WTC11 (cell line): ENCODE data around the gene ARL15. TPM values are rescaled to one million over a fixed set of nuclear protein-coding genes. Genes with fewer than 3 reads are reported as not detected.

Source experiments
- ATAC-seq: fragments of 200-7000 bp; cut with Tn5 transposase; 2 replicates; pipeline ENCODE4 v1.10.0; 2021; ENCODE audit warnings: mild to moderate bottlenecking, moderate library complexity
- CTCF ChIA-PET: fragments of 300-600 bp; sonication (Branson Sonifier 250); formaldehyde crosslinking; loops from one replicate; lab custom pipeline; 2021; ENCODE audit warnings: antibody characterized with exemption; lab: Charles Lee
- POLR2A ChIA-PET: fragments of 350-600 bp; sonication (Branson Sonifier 250); formaldehyde crosslinking; loops from one replicate; lab custom pipeline; 2021; ENCODE audit warnings: antibody characterized with exemption; lab: Charles Lee
- DNase-seq: peaks from one replicate; pipeline ENCODE4 v3.0.0; 2021; ENCODE audit warnings: low spot score
- H3K27ac Mint-ChIP-seq: 2 replicates; pipeline ENCODE4 v1.8.0; 2021; ENCODE audit warnings: mixed read lengths
- H3K27me3 Mint-ChIP-seq: 2 replicates; pipeline ENCODE4 v1.8.0; 2021; ENCODE audit warnings: low read depth, mild to moderate bottlenecking, moderate library complexity, mixed read lengths
- H3K36me3 Mint-ChIP-seq: 2 replicates; pipeline ENCODE4 v1.8.0; 2021; ENCODE audit warnings: mixed read lengths
- H3K4me1 Mint-ChIP-seq: 2 replicates; pipeline ENCODE4 v1.8.0; 2022; ENCODE audit warnings: mixed read lengths
- H3K4me3 Mint-ChIP-seq: 2 replicates; pipeline ENCODE4 v1.8.0; 2021; ENCODE audit warnings: mild to moderate bottlenecking, moderate library complexity, mixed read lengths
- H3K9me3 Mint-ChIP-seq: 2 replicates; pipeline ENCODE4 v1.8.0; 2021; ENCODE audit warnings: mixed read lengths
- CBFB ChIP-seq: sonication (generic); formaldehyde crosslinking; IDR thresholded peaks from 2 replicates; pipeline ENCODE4 v1.8.1; 2022; ENCODE audit warnings: mild to moderate bottlenecking, low read depth, missing genetic modification reagents
- GRHL2 ChIP-seq: fragments of 250-450 bp; sonication (Bioruptor Pico); IDR thresholded peaks from 2 replicates; pipeline ENCODE4 v1.8.0; 2022; ENCODE audit warnings: mild to moderate bottlenecking, moderate library complexity; ENCODE audit not compliant: insufficient replicate concordance, severe bottlenecking
- GTF2I ChIP-seq: fragments of 250-450 bp; sonication (Bioruptor Pico); conservative IDR thresholded peaks from 2 replicates; pipeline ENCODE4 v1.4.0; 2021; ENCODE audit warnings: mild to moderate bottlenecking
- IRF2 ChIP-seq: sonication (generic); formaldehyde crosslinking; IDR thresholded peaks from 2 replicates; pipeline ENCODE4 v1.8.0; 2022; ENCODE audit warnings: low read depth, missing genetic modification reagents, borderline replicate concordance
- NFATC4 ChIP-seq: fragments of 250-450 bp; sonication (Bioruptor Pico); IDR thresholded peaks from 2 replicates; pipeline ENCODE4 v1.9.0; 2021; ENCODE audit warnings: mild to moderate bottlenecking
- NR3C1 ChIP-seq: sonication (generic); formaldehyde crosslinking; conservative IDR thresholded peaks from 2 replicates; pipeline ENCODE4 v1.8.1; 2023; ENCODE audit warnings: low read depth, mild to moderate bottlenecking, missing genetic modification reagents
- RORB ChIP-seq: fragments of 250-450 bp; sonication (Bioruptor Pico); IDR thresholded peaks from 2 replicates; pipeline ENCODE4 v1.9.0; 2021; ENCODE audit warnings: mild to moderate bottlenecking
- TEAD4 ChIP-seq: sonication (generic); formaldehyde crosslinking; IDR thresholded peaks from 2 replicates; pipeline ENCODE4 v1.8.0; 2022; ENCODE audit warnings: mild to moderate bottlenecking, missing genetic modification reagents
- ZNF121 ChIP-seq: sonication (generic); formaldehyde crosslinking; IDR thresholded peaks from 2 replicates; pipeline ENCODE4 v1.8.0; 2023; ENCODE audit warnings: missing genetic modification reagents
- total RNA-seq: library from RNA; stranded (reverse); gene quantifications from 3 replicates; pipeline ENCODE4 v1.2.3, GENCODE V29; 2021
- TF ChIP-seq, protein P1 (sequence below): sonication (generic); formaldehyde crosslinking; IDR thresholded peaks from 2 replicates; pipeline ENCODE4 v1.8.1; 2022; ENCODE audit warnings: missing genetic modification reagents, borderline replicate concordance
- TF ChIP-seq, protein P2 (sequence below): sonication (generic); formaldehyde crosslinking; conservative IDR thresholded peaks from 2 replicates; pipeline ENCODE4 v1.8.1; 2023; ENCODE audit warnings: mild to moderate bottlenecking, low read depth, missing genetic modification reagents, moderate library complexity
- TF ChIP-seq, protein P3 (sequence below): sonication (generic); formaldehyde crosslinking; IDR thresholded peaks from 2 replicates; pipeline ENCODE4 v1.8.0; 2023; ENCODE audit warnings: missing genetic modification reagents, mild to moderate bottlenecking, borderline replicate concordance
- TF ChIP-seq, protein P4 (sequence below): fragments of 250-450 bp; sonication (Bioruptor Pico); IDR thresholded peaks from 2 replicates; pipeline ENCODE4 v2.1.2; 2022; ENCODE audit warnings: mild to moderate bottlenecking, moderate library complexity
- TF ChIP-seq, protein P5 (sequence below): sonication (generic); formaldehyde crosslinking; conservative IDR thresholded peaks from 2 replicates; pipeline ENCODE4 v1.8.1; 2022; ENCODE audit warnings: mild to moderate bottlenecking, missing genetic modification reagents

The ARL15 gene
- total RNA-seq, 1 experiment from 2014 or later, result 20.1 TPM

DNA sequence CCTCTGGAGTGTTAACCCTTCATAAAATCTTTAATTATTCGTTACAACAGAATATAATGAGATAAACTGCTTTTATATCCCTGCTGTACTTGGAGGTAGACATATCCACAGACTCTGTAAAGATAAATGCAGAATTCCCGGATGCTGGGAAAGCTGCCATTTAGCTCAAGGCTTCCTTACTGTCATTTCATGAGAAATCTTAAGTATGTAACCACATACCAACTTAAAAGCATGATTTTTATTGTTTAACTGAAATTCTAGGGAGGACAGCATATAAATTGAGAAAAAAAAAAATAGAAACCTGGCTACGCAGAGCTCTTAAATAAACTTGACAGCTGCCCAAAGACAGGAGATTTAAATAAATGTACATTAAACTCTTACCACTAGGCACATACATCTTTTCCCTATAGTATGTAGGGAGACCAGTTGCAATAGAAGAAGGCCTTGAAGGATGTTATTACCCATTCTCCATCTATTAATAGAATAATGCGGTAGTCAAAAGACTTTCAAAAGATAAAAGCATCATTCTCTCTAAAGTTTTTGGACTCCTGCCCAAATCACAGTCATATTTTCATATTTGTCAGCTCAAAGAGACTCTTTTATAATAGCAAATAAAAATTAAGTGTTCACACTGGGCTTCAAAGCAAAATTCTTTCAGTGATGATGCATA, 376.1 kb downstream of the ARL15 start (continued):
- TF ChIP-seq ZNF121 (CRISPR knock-in tag) (no peak), NFATC4 (CRISPR knock-in tag) (no peak), TEAD4 (no peak), GTF2I (CRISPR knock-in tag) (no peak), NR3C1 (no peak), GRHL2 (CRISPR knock-in tag) (no peak)
- TF ChIP-seq, protein P1, sequence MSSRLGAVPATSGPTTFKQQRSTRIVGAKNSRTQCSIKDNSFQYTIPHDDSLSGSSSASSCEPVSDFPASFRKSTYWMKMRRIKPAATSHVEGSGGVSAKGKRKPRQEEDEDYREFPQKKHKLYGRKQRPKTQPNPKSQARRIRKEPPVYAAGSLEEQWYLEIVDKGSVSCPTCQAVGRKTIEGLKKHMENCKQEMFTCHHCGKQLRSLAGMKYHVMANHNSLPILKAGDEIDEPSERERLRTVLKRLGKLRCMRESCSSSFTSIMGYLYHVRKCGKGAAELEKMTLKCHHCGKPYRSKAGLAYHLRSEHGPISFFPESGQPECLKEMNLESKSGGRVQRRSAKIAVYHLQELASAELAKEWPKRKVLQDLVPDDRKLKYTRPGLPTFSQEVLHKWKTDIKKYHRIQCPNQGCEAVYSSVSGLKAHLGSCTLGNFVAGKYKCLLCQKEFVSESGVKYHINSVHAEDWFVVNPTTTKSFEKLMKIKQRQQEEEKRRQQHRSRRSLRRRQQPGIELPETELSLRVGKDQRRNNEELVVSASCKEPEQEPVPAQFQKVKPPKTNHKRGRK (CRISPR knock-in tag), result no peak
- TF ChIP-seq, protein P2, sequence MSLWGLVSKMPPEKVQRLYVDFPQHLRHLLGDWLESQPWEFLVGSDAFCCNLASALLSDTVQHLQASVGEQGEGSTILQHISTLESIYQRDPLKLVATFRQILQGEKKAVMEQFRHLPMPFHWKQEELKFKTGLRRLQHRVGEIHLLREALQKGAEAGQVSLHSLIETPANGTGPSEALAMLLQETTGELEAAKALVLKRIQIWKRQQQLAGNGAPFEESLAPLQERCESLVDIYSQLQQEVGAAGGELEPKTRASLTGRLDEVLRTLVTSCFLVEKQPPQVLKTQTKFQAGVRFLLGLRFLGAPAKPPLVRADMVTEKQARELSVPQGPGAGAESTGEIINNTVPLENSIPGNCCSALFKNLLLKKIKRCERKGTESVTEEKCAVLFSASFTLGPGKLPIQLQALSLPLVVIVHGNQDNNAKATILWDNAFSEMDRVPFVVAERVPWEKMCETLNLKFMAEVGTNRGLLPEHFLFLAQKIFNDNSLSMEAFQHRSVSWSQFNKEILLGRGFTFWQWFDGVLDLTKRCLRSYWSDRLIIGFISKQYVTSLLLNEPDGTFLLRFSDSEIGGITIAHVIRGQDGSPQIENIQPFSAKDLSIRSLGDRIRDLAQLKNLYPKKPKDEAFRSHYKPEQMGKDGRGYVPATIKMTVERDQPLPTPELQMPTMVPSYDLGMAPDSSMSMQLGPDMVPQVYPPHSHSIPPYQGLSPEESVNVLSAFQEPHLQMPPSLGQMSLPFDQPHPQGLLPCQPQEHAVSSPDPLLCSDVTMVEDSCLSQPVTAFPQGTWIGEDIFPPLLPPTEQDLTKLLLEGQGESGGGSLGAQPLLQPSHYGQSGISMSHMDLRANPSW (CRISPR knock-in tag), result no peak
- TF ChIP-seq, protein P3, sequence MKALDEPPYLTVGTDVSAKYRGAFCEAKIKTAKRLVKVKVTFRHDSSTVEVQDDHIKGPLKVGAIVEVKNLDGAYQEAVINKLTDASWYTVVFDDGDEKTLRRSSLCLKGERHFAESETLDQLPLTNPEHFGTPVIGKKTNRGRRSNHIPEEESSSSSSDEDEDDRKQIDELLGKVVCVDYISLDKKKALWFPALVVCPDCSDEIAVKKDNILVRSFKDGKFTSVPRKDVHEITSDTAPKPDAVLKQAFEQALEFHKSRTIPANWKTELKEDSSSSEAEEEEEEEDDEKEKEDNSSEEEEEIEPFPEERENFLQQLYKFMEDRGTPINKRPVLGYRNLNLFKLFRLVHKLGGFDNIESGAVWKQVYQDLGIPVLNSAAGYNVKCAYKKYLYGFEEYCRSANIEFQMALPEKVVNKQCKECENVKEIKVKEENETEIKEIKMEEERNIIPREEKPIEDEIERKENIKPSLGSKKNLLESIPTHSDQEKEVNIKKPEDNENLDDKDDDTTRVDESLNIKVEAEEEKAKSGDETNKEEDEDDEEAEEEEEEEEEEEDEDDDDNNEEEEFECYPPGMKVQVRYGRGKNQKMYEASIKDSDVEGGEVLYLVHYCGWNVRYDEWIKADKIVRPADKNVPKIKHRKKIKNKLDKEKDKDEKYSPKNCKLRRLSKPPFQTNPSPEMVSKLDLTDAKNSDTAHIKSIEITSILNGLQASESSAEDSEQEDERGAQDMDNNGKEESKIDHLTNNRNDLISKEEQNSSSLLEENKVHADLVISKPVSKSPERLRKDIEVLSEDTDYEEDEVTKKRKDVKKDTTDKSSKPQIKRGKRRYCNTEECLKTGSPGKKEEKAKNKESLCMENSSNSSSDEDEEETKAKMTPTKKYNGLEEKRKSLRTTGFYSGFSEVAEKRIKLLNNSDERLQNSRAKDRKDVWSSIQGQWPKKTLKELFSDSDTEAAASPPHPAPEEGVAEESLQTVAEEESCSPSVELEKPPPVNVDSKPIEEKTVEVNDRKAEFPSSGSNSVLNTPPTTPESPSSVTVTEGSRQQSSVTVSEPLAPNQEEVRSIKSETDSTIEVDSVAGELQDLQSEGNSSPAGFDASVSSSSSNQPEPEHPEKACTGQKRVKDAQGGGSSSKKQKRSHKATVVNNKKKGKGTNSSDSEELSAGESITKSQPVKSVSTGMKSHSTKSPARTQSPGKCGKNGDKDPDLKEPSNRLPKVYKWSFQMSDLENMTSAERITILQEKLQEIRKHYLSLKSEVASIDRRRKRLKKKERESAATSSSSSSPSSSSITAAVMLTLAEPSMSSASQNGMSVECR (CRISPR knock-in tag), result no peak

DNA sequence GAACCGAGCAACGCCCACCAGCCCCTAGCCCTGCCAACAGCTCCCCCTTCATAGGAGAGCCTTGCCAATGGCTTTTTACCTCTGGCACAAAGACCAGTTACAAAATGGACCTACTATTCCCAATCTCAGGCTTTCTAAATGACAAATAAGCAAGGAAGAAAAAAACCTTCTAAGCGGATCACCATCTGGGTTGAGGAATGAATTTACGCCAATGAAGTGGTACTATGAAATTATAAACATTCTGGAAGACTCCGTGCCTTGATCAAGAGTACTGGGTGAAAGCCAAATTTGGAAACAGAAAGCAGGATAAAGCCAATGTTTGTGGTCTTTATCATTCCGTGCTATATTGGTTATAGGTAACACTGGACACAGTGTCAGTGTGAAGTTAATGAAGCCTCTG, 378.0 kb downstream of the ARL15 start:
- H3K27me3 Mint-ChIP-seq, result no peaks in the 10 kb centered on the region

More for the DNA sequence above, 378.0 kb downstream of the ARL15 start:
- POLR2A ChIA-PET, result no interaction called here
- no peaks in the 10 kb centered on the region for H3K36me3 Mint-ChIP-seq
- no peak for TF ChIP-seq ZNF121 (CRISPR knock-in tag)
- TF ChIP-seq, protein P4, sequence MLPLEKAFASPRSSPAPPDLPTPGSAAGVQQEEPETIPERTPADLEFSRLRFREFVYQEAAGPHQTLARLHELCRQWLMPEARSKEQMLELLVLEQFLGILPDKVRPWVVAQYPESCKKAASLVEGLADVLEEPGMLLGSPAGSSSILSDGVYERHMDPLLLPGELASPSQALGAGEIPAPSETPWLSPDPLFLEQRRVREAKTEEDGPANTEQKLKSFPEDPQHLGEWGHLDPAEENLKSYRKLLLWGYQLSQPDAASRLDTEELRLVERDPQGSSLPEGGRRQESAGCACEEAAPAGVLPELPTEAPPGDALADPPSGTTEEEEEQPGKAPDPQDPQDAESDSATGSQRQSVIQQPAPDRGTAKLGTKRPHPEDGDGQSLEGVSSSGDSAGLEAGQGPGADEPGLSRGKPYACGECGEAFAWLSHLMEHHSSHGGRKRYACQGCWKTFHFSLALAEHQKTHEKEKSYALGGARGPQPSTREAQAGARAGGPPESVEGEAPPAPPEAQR (CRISPR knock-in tag), result no peak
- TF ChIP-seq RORB (CRISPR knock-in tag), result no peak
- TF ChIP-seq CBFB (CRISPR knock-in tag), result no peak
- no peak for TF ChIP-seq NR3C1
- TF ChIP-seq, protein P3 (CRISPR knock-in tag), result no peak
- TF ChIP-seq, protein P1 (CRISPR knock-in tag), result no peak
- TF ChIP-seq IRF2 (CRISPR knock-in tag), result no peak
- TF ChIP-seq GRHL2 (CRISPR knock-in tag), result no peak
- TF ChIP-seq, protein P5, sequence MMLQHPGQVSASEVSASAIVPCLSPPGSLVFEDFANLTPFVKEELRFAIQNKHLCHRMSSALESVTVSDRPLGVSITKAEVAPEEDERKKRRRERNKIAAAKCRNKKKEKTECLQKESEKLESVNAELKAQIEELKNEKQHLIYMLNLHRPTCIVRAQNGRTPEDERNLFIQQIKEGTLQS, result no peak
- TF ChIP-seq, all 79 proteins: peak for 0
- DNase-seq (no peak), ATAC-seq (no peak)
- no peak overlapping the region for H3K4me3 Mint-ChIP-seq
- H3K9me3 Mint-ChIP-seq, result no peaks in the 10 kb centered on the region
- peaks cover 45% of the 10 kb centered on the region for H3K4me1 Mint-ChIP-seq
- H3K27ac Mint-ChIP-seq, result 0 out of 2 replicates have a peak overlapping the region, but pooled peaks have one; percentile 2
- CTCF ChIA-PET, result no interaction called here
